Adrenal gland (tissue), 12 donors: ENCODE results near the gene DENND2A. TPM values are rescaled to one million over a fixed set of nuclear protein-coding genes. Genes with fewer than 3 reads are reported as not detected.
"Not testable (repeated sequence)": the region's sequence is repeated elsewhere in the genome, so short reads cannot be mapped to it uniquely, and the experiment has no call there.

ENCODE experiments used
- DNase-seq, 7 donors: peaks; one replicate each; pipeline ENCODE4 v3.0.0-alpha.2; 2019 to 2020
- H3K27ac ChIP-seq, 5 donors: fragments of 200-600 bp; sonication (generic) in 4 of 5; 1 replicate in 3 of 5; 2 replicates in 2 of 5; pipeline versions ENCODE4 v1.5.1 to v1.8.0; 2016 to 2020; ENCODE audit warnings: mild to moderate bottlenecking in 1 of 5
- H3K27me3 ChIP-seq: fragments of 200-600 bp; 2 replicates; pipeline ENCODE4 v1.8.0; 2021
- H3K36me3 ChIP-seq, 2 donors: fragments of 200-600 bp; replicated peaks in 1 of 2; 1 replicate in 1 of 2; 2 replicates in 1 of 2; pipeline versions ENCODE4 v1.5.1 to v1.8.0; 2018 to 2022
- H3K4me1 ChIP-seq, 2 donors: fragments of 200-600 bp; replicated peaks in 1 of 2; 1 replicate in 1 of 2; 2 replicates in 1 of 2; pipeline versions ENCODE4 v1.5.1 to v1.8.0; 2018 to 2021
- H3K4me3 ChIP-seq, 4 donors: fragments of 200-600 bp; sonication (generic) in 3 of 4; one replicate each; pipeline ENCODE4 v1.5.1; 2016 to 2018
- H3K9me3 ChIP-seq, 3 donors: fragments of 200-600 bp; sonication (generic) in 1 of 3; replicated peaks in 1 of 3; 1 replicate in 2 of 3; 2 replicates in 1 of 3; pipeline versions ENCODE4 v1.5.1 to v1.8.0; 2016 to 2021
- CTCF ChIP-seq, 6 experiments: fragments of 450-650 bp in 4 of 6; fragments of 200-600 bp in 2 of 6; sonication (generic) in 1 of 6; IDR thresholded peaks; 1 replicate in 5 of 6; 2 replicates in 1 of 6; pipeline versions ENCODE4 v1.5.1 to v1.8.0; 2016 to 2021; ENCODE audit warnings: antibody characterized with exemption in 6 of 6, mild to moderate bottlenecking in 2 of 6, moderate library complexity in 1 of 6
- POLR2A ChIP-seq, 2 donors: fragments of 450-650 bp; IDR thresholded peaks; one replicate each; pipeline ENCODE4 v1.6.1; 2017; ENCODE audit warnings: antibody characterized with exemption in 2 of 2, mild to moderate bottlenecking in 2 of 2, moderate library complexity in 1 of 2
- WGBS, 4 donors: extraction: QIAGEN DNeasy Blood & Tissue Kit in 2 of 4; methylation state at CpG; one replicate each; pipeline versions ENCODE4 v1.1.5 to v1.1.7; 2013 to 2017; 5-methylcytosine and 5-hydroxymethylcytosine counted together
- intact Hi-C, 2 donors: fragments of 100-400 bp; cut with DNase I; formaldehyde crosslinking; loops; one replicate each; pipeline versions ENCODE4 v1.14.1 to v1.15.0; 2022 to 2023
- polyA plus RNA-seq, 3 donors: library from polyadenylated mRNA; stranded (reverse); fragments of 200-250 nt in 2 of 3; fragments of 350-450 nt in 1 of 3; fragmentation: Illumina TruSeq in 1 of 3; extraction: RNeasy Lipid Tissue Mini Kit (QIAGEN cat#74804) in 1 of 3; gene quantifications; one replicate each; pipeline ENCODE4 v1.2.3, GENCODE V29; 2013 to 2014
- total RNA-seq, 9 donors: library from RNA; depleted of rRNA in 4 of 9; stranded (reverse); fragments of >200 nt in 4 of 9; fragments of 120-200 nt in 1 of 9; fragmentation: NEBNext Ultra II Directional in 1 of 9; extraction: Animal tissue kit (Norgen Biotek cat#: 25700) in 1 of 9; gene quantifications; one replicate each; pipeline versions ENCODE4 v1.1.0 to v1.2.4, GENCODE V29; 2013 to 2023
- donor health status: healthy with polysubstance abuse.
- donor health status: Bipolar disorder and iron deficiency.
- donor health status: DM: yes; HTN: yes; CAD: no.
- donor health status: DM: no; HTN: no; CAD: no.
- donor health status: DM: no; HTN: no; CAD: no.
- donor health status: DM: yes; HTN: yes; CAD: no.

DENND2A gene
- total and polyA plus RNA-seq, 12 donors = 3.0 to 10.9 (median 5.8) TPM

- H3K27ac ChIP-seq = no peak overlapping the region
- DNase-seq = no peak
- no peaks in the 10 kb centered on the region for H3K9me3 ChIP-seq
- no peak for TF ChIP-seq CTCF (IDR thresholded peaks at IDR 0.05)
- TF ChIP-seq POLR2A (IDR thresholded peaks at IDR 0.05) = no peak
- H3K36me3 ChIP-seq = peaks cover 0 to 2% of the 10 kb centered on the region in 2 donors
- H3K4me3 ChIP-seq = no peak overlapping the region
- WGBS, 4 donors = 84 to 90% (median 87%) methylated on average over 8 to 9 of the region's 9 CpGs
- H3K27me3 ChIP-seq = no peaks in the 10 kb centered on the region
- intact Hi-C loops = no loop called here
- H3K4me1 ChIP-seq = peaks cover 0 to 3% of the 10 kb centered on the region in 2 donors
These were observed 81.2 kb downstream of the DENND2A start for GRCh38 chr7:140559410-140559809.

- TF ChIP-seq CTCF (IDR thresholded peaks at IDR 0.05) (no peak), POLR2A (IDR thresholded peaks at IDR 0.05) (no peak)
- no peaks in the 10 kb centered on the region for H3K4me1 ChIP-seq
- 89 to 92% (median 91%) methylated on average over 12 to 13 of the region's 13 CpGs for WGBS, 4 donors
- intact Hi-C loops = no loop called here
- no peak for DNase-seq
- no peaks in the 10 kb centered on the region for H3K9me3 ChIP-seq
- no peak overlapping the region for H3K4me3 ChIP-seq
- no peak overlapping the region for H3K27ac ChIP-seq
- H3K27me3 ChIP-seq = no peaks in the 10 kb centered on the region
- H3K36me3 ChIP-seq = peaks cover 0 to 2% of the 10 kb centered on the region in 2 donors
These were observed 82.6 kb downstream of the DENND2A start for GRCh38 chr7:140557809-140558518.

GRCh38 chr7:140557069-140557468 lies 83.5 kb downstream of the DENND2A start:
- Histone ChIP-seq H3K9me3 (no peaks in the 10 kb centered on the region), H3K27me3 (no peaks in the 10 kb centered on the region), H3K27ac (no peak overlapping the region), H3K4me3 (no peak overlapping the region), H3K36me3 (peaks cover 0 to 2% of the 10 kb centered on the region in 2 donors), H3K4me1 (no peaks in the 10 kb centered on the region)
- DNase-seq = no peak
- 91 to 93% (median 92%) methylated on average over 6 of the region's 6 CpGs for WGBS, 4 donors
- intact Hi-C loops = no loop called here
- TF ChIP-seq CTCF (IDR thresholded peaks at IDR 0.05) (no peak), POLR2A (IDR thresholded peaks at IDR 0.05) (no peak)

- DNase-seq, H3K9me3 ChIP-seq, H3K4me1 ChIP-seq, H3K36me3 ChIP-seq, H3K27ac ChIP-seq, intact Hi-C loops, H3K27me3 ChIP-seq, H3K4me3 ChIP-seq: not testable (repeated sequence)
- 85 to 89% (median 87%) methylated on average over 10 of the region's 10 CpGs for WGBS, 4 donors
These were observed 87.4 kb downstream of the DENND2A start for GRCh38 chr7:140553236-140553635.

GRCh38 chr7:140552240-140552679 lies 88.4 kb downstream of the DENND2A start:
- Histone ChIP-seq H3K4me3 (no peak overlapping the region), H3K9me3 (no peaks in the 10 kb centered on the region), H3K27me3 (no peaks in the 10 kb centered on the region), H3K36me3 (no peaks in the 10 kb centered on the region), H3K4me1 (no peaks in the 10 kb centered on the region), H3K27ac (no peak overlapping the region)
- intact Hi-C loops = no loop called here
- WGBS, 4 donors = 91 to 97% (median 94%) methylated on average over 4 of the region's 4 CpGs
- no peak for TF ChIP-seq CTCF (IDR thresholded peaks at IDR 0.05)
- no peak for TF ChIP-seq POLR2A (IDR thresholded peaks at IDR 0.05)
- DNase-seq = no peak
